Measurements from ENCODE around the gene PRKCI.
"Not testable (repeated sequence)": the region's sequence is repeated elsewhere in the genome, so short reads cannot be mapped to it uniquely, and the experiment has no call there.

Gene PRKCI

GRCh38 chr3:170301405-170301804 lies 79.2 kb downstream of the PRKCI start:
- no peak for DNase-seq

DNA sequence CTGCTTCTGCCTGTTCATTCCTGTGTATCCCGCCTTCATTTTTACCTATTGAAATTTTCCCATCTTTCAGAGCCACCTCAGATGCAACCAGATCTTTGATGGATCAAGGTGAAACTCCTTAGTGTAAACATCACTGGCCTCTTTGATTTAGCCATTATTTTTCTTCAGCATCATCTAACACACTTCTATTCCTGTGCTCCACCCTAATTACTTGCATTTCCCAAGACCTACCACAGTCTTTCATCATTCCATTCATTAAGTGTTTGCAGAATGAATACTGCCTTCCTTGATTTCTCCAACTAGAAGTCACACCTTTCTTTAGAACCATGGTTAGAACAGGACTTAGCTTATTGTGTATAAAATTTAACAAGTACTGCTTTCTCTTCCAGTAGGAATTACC lies 79.8 kb downstream of the PRKCI start:
- no peak for DNase-seq

DNA sequence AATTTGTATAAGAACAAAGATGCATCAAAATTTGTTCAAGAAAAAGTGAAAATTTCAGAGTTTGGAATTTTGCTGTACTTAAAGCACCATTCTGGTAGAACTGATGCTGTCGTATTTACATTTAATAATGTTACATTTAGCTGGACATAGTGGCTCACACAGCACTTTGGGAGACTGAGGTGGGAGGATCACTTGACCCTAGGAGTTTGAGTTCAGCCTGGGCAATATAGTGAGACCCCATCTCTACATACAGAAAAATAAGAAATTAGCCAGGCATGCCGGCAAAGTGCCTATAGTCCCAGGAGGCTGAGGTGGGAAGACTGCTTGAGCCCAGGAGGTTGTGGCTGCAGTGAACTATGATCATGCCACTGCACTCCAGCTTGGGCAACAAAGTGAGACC lies 83.8 kb downstream of the PRKCI start:
- DNase-seq: no peak

- DNase-seq: no peak
Observed at GRCh38 chr3:170307671-170308405, 85.6 kb downstream of the PRKCI start.

DNA sequence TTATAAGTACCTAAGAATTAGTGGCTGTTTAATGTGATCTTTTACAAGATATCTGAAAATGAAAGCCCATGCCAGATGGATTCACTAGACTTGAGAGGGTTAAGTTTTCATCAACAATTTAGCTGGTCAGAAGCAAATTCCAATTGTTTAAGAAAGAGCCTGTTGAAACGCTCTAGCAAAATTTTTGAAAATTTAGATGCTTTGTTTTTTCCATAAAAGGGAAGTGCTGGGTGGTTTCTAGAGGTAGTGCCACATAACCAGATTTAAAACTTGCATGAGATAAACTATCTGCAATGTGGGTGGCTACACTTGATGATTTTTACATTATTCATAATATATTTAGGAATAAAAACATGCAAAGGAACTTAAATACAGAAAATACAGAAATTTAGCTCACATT lies 86.8 kb downstream of the PRKCI start:
- no peak for DNase-seq

- no peak for DNase-seq
Observed at GRCh38 chr3:170317954-170318353, 95.7 kb downstream of the PRKCI start.

DNA sequence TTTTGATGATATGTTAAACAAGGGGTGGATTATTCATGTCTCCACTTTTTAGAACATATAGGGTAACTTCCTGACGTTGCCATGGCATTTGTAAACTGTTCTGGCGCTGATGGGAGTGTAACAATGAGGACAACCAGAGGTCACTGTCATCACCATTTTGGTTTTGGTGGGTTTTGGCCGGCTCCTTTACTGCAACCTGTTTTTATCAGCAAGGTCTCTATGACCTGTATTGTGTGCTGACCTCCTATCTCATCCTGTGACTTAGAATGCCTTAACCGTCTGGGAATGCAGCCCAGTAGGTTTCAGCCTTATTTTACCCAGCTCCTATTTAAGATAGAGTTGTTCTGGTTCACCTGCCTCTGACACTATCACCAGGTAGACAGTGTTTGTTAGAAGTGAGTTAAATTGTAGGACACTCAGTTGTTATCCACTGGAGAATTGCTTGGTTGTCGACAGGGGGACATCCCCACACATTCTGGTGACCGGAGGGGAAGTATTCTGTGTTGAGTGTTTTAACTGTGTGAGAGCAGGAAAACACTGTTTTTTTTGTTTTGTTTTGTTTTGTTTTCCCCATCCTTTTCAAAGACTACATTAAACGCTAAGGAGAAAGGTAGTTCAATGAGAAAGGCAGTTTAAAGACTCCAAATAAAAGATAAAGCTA lies 98.4 kb downstream of the PRKCI start:
- DNase-seq: no peak

- no peak for DNase-seq
Observed at GRCh38 chr3:170321321-170322034, 99.3 kb downstream of the PRKCI start.

DNA sequence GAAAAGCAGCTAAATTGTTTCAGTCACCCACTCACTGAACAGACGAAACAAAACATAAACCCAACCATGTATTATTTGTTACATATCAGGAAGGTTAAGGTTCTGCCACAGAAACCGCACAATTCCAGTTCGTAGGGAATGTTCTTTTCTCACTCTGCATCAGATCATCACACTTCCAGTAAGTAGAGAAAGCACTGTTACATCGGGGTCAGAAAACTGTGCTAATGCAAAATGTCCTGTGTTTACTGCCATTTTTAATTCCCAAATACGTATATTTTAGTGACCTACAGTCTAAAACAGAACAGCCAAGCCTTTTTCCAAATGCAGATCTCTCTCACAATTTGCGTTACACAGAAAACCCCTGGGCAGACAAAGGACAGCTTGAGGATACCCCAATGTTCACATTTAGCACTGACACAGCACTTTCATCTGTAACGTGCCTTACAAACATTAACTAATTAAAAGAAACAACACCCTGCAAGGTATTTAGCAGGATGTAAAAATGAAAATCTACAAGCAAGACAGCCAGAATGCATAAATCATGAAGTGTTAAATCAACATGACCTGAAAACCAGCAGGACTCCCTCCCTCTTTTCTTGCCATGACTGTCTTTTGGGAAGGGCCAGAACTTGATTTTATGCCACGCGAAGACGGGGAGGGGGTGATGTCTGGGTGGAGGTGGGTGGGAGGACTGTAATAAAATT lies 100.5 kb downstream of the PRKCI start:
- no peak for DNase-seq

DNA sequence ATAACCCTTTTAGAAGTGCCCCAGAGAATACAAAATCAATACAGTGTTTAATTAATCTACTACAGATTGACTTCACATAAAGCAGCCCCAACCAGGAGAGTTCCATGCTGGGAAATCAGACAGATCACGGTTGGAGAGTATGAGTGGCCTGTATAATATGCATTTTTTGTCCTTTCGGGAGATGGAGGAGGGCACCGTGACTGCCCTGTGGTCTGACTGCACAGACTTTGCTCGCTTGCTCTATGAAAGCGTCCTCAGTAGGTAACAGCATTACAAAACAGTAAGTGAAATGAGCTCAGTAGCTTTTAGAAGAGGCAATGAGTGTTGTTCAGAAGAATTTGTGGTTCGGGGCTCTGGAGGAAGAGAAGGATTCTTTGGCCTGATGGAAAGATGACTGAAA lies 101.1 kb downstream of the PRKCI start:
- no peak for DNase-seq

- DNase-seq: no peak
Observed at GRCh38 chr3:170324962-170325361, 102.7 kb downstream of the PRKCI start.

GRCh38 chr3:170327040-170327808 lies 105.0 kb downstream of the PRKCI start:
- DNase-seq: no peak

- DNase-seq: not testable (repeated sequence)
Observed at GRCh38 chr3:170327868-170328548, 105.8 kb downstream of the PRKCI start.

- no peak for DNase-seq
Observed at GRCh38 chr3:170330366-170330765, 108.1 kb downstream of the PRKCI start.

GRCh38 chr3:170331143-170331542 lies 108.9 kb downstream of the PRKCI start:
- DNase-seq: no peak

DNA sequence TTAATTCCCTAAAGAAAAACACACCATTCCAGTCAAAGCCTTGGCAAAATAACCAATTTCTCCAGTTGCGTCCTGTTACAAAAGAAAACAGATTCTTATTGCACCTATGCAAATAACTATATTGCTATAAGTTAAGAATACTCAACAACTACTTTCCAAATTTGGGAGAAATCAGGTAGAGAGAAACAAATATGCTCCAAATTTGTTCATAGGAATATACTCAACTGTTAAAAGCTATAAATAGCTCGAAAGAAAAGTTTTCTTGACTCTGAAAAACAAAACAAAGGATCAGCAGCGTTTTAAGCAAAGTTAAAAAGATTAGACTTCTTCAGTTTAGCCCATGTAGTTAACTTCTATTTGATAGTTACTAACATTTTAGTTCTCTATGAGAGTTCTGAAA lies 115.2 kb downstream of the PRKCI start:
- no peak for DNase-seq

GRCh38 chr3:170338690-170339340 lies 116.6 kb downstream of the PRKCI start:
- DNase-seq: no peak

GRCh38 chr3:170342273-170342672 lies 120.0 kb downstream of the PRKCI start:
- DNase-seq: not testable (repeated sequence)

DNA sequence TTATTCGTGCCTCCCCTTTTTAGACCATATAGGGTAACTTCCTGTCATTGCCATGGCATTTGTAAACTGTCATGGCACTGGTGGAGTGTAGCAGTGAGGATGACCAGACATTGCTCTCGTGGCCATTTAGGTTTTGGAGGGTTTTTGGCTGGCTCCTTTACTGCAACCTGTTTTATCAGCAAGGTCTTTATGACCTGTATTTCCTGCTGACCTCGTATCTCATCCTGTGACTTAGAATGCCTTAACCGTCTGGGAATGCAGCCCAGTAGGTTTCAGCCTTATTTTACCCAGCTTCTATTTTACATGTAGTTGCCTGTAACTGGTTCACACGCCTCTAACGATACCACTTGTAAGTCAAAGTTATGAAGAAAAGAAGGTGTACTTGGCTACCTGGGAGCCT lies 121.6 kb downstream of the PRKCI start:
- DNase-seq: not testable (repeated sequence)

GRCh38 chr3:170344971-170345370 lies 122.7 kb downstream of the PRKCI start:
- no peak for DNase-seq

All from 8988T (cell line).